ENCODE measurements around the gene LYZ.

The LYZ gene

GRCh38 chr12:69339999-69340398, 8.2 kb upstream of the LYZ start:
- Histone ChIP-seq H2AFZ (ENCODE audit: low read length, unreplicated experiment) (no peak overlapping the region), H3K4me1 (ENCODE audit: control insufficient read depth, insufficient read depth, low read length, unreplicated experiment) (no peaks in the 10 kb centered on the region), H3K27ac (ENCODE audit: low read depth, low read length) (no peak overlapping the region), H3K79me2 (ENCODE audit: control insufficient read depth, insufficient read depth, low read length, unreplicated experiment) (no peaks in the 10 kb centered on the region), H3K27me3 (ENCODE audit: insufficient read depth, low read length) (peaks cover 7% of the 10 kb centered on the region; the same call in 1 of the 2 replicates), H3K36me3 (ENCODE audit: insufficient read depth, low read length) (no peaks in the 10 kb centered on the region), H3K4me3 (ENCODE audit: low read depth, low read length) (no peak overlapping the region)

- Histone ChIP-seq H2AFZ (ENCODE audit: low read length, unreplicated experiment) (no peak overlapping the region), H3K4me3 (ENCODE audit: low read depth, low read length) (no peak overlapping the region), H3K27ac (ENCODE audit: low read depth, low read length) (no peak overlapping the region), H3K36me3 (ENCODE audit: insufficient read depth, low read length) (no peaks in the 10 kb centered on the region), H3K79me2 (ENCODE audit: control insufficient read depth, insufficient read depth, low read length, unreplicated experiment) (no peaks in the 10 kb centered on the region), H3K4me1 (ENCODE audit: control insufficient read depth, insufficient read depth, low read length, unreplicated experiment) (no peaks in the 10 kb centered on the region), H3K27me3 (ENCODE audit: insufficient read depth, low read length) (peaks cover 7% of the 10 kb centered on the region; the same call in 1 of the 2 replicates)
Measured at GRCh38 chr12:69341328-69341727, 6.9 kb upstream of the LYZ start.

GRCh38 chr12:69342421-69342820, 5.8 kb upstream of the LYZ start:
- no peak overlapping the region for H3K4me3 ChIP-seq (ENCODE audit: low read depth, low read length)
- H2AFZ ChIP-seq (ENCODE audit: low read length, unreplicated experiment): no peak overlapping the region
- H3K27ac ChIP-seq (ENCODE audit: low read depth, low read length): no peak overlapping the region

GRCh38 chr12:69343357-69343756, 4.8 kb upstream of the LYZ start:
- no peaks in the 10 kb centered on the region for H3K4me1 ChIP-seq (ENCODE audit: control insufficient read depth, insufficient read depth, low read length, unreplicated experiment)
- no peak overlapping the region for H3K4me3 ChIP-seq (ENCODE audit: low read depth, low read length)
- H3K79me2 ChIP-seq (ENCODE audit: control insufficient read depth, insufficient read depth, low read length, unreplicated experiment): no peaks in the 10 kb centered on the region
- H3K27ac ChIP-seq (ENCODE audit: low read depth, low read length): no peak overlapping the region
- no peaks in the 10 kb centered on the region for H3K36me3 ChIP-seq (ENCODE audit: insufficient read depth, low read length)
- peaks cover 3% of the 10 kb centered on the region; the same call in 1 of the 2 replicates for H3K27me3 ChIP-seq (ENCODE audit: insufficient read depth, low read length)
- no peak overlapping the region for H2AFZ ChIP-seq (ENCODE audit: low read length, unreplicated experiment)

More at GRCh38 chr12:69342421-69342820, 5.8 kb upstream of the LYZ start:
- Histone ChIP-seq H3K36me3 (ENCODE audit: insufficient read depth, low read length) (no peaks in the 10 kb centered on the region), H3K4me1 (ENCODE audit: control insufficient read depth, insufficient read depth, low read length, unreplicated experiment) (no peaks in the 10 kb centered on the region), H3K27me3 (ENCODE audit: insufficient read depth, low read length) (peaks cover 5% of the 10 kb centered on the region; the same call in 1 of the 2 replicates), H3K79me2 (ENCODE audit: control insufficient read depth, insufficient read depth, low read length, unreplicated experiment) (no peaks in the 10 kb centered on the region)

- Histone ChIP-seq H3K79me2 (ENCODE audit: control insufficient read depth, insufficient read depth, low read length, unreplicated experiment) (no peaks in the 10 kb centered on the region), H3K36me3 (ENCODE audit: insufficient read depth, low read length) (no peaks in the 10 kb centered on the region), H2AFZ (ENCODE audit: low read length, unreplicated experiment) (no peak overlapping the region), H3K4me1 (ENCODE audit: control insufficient read depth, insufficient read depth, low read length, unreplicated experiment) (no peaks in the 10 kb centered on the region), H3K27ac (ENCODE audit: low read depth, low read length) (no peak overlapping the region), H3K4me3 (ENCODE audit: low read depth, low read length) (no peak overlapping the region), H3K27me3 (ENCODE audit: insufficient read depth, low read length) (peaks cover 3% of the 10 kb centered on the region; the same call in 1 of the 2 replicates)
Measured at GRCh38 chr12:69343885-69344612, 4.1 kb upstream of the LYZ start.

- H3K36me3 ChIP-seq (ENCODE audit: insufficient read depth, low read length): no peaks in the 10 kb centered on the region
- H3K4me1 ChIP-seq (ENCODE audit: control insufficient read depth, insufficient read depth, low read length, unreplicated experiment): no peaks in the 10 kb centered on the region
- H3K79me2 ChIP-seq (ENCODE audit: control insufficient read depth, insufficient read depth, low read length, unreplicated experiment): no peaks in the 10 kb centered on the region
- no peak overlapping the region for H3K27ac ChIP-seq (ENCODE audit: low read depth, low read length)
- peaks cover 3% of the 10 kb centered on the region; the same call in 1 of the 2 replicates for H3K27me3 ChIP-seq (ENCODE audit: insufficient read depth, low read length)
- no peak overlapping the region for H3K4me3 ChIP-seq (ENCODE audit: low read depth, low read length)
- no peak overlapping the region for H2AFZ ChIP-seq (ENCODE audit: low read length, unreplicated experiment)
Measured at GRCh38 chr12:69345077-69345476, 3.1 kb upstream of the LYZ start.

GRCh38 chr12:69345742-69346141, 2.4 kb upstream of the LYZ start:
- no peaks in the 10 kb centered on the region for H3K79me2 ChIP-seq (ENCODE audit: control insufficient read depth, insufficient read depth, low read length, unreplicated experiment)
- H3K27ac ChIP-seq (ENCODE audit: low read depth, low read length): no peak overlapping the region
- H3K4me1 ChIP-seq (ENCODE audit: control insufficient read depth, insufficient read depth, low read length, unreplicated experiment): no peaks in the 10 kb centered on the region
- H3K4me3 ChIP-seq (ENCODE audit: low read depth, low read length): no peak overlapping the region
- H3K36me3 ChIP-seq (ENCODE audit: insufficient read depth, low read length): no peaks in the 10 kb centered on the region
- no peaks in the 10 kb centered on the region; the same call in 1 of the 2 replicates for H3K27me3 ChIP-seq (ENCODE audit: insufficient read depth, low read length)
- H2AFZ ChIP-seq (ENCODE audit: low read length, unreplicated experiment): no peak overlapping the region

- Histone ChIP-seq H3K27ac (ENCODE audit: low read depth, low read length) (no peak overlapping the region), H2AFZ (ENCODE audit: low read length, unreplicated experiment) (no peak overlapping the region), H3K27me3 (ENCODE audit: insufficient read depth, low read length) (no peaks in the 10 kb centered on the region; the same call in 1 of the 2 replicates)
Measured at GRCh38 chr12:69350002-69350626, 1.9 kb downstream of the LYZ start.

GRCh38 chr12:69350777-69351176, 2.6 kb downstream of the LYZ start:
- Histone ChIP-seq H2AFZ (ENCODE audit: low read length, unreplicated experiment) (no peak overlapping the region), H3K27me3 (ENCODE audit: insufficient read depth, low read length) (no peaks in the 10 kb centered on the region; the same call in 1 of the 2 replicates), H3K36me3 (ENCODE audit: insufficient read depth, low read length) (no peaks in the 10 kb centered on the region), H3K4me3 (ENCODE audit: low read depth, low read length) (no peak overlapping the region), H3K79me2 (ENCODE audit: control insufficient read depth, insufficient read depth, low read length, unreplicated experiment) (no peaks in the 10 kb centered on the region), H3K4me1 (ENCODE audit: control insufficient read depth, insufficient read depth, low read length, unreplicated experiment) (no peaks in the 10 kb centered on the region), H3K27ac (ENCODE audit: low read depth, low read length) (no peak overlapping the region)

More at GRCh38 chr12:69350002-69350626, 1.9 kb downstream of the LYZ start:
- no peak overlapping the region for H3K4me3 ChIP-seq (ENCODE audit: low read depth, low read length)
- no peaks in the 10 kb centered on the region for H3K4me1 ChIP-seq (ENCODE audit: control insufficient read depth, insufficient read depth, low read length, unreplicated experiment)
- H3K36me3 ChIP-seq (ENCODE audit: insufficient read depth, low read length): no peaks in the 10 kb centered on the region
- H3K79me2 ChIP-seq (ENCODE audit: control insufficient read depth, insufficient read depth, low read length, unreplicated experiment): no peaks in the 10 kb centered on the region

GRCh38 chr12:69351462-69352236, 3.5 kb downstream of the LYZ start:
- Histone ChIP-seq H2AFZ (ENCODE audit: low read length, unreplicated experiment) (no peak overlapping the region), H3K4me3 (ENCODE audit: low read depth, low read length) (no peak overlapping the region), H3K4me1 (ENCODE audit: control insufficient read depth, insufficient read depth, low read length, unreplicated experiment) (no peaks in the 10 kb centered on the region), H3K79me2 (ENCODE audit: control insufficient read depth, insufficient read depth, low read length, unreplicated experiment) (no peaks in the 10 kb centered on the region), H3K27me3 (ENCODE audit: insufficient read depth, low read length) (no peaks in the 10 kb centered on the region; the same call in 1 of the 2 replicates), H3K27ac (ENCODE audit: low read depth, low read length) (no peak overlapping the region), H3K36me3 (ENCODE audit: insufficient read depth, low read length) (no peaks in the 10 kb centered on the region)

Data from ACC112 (cell line).